ENCODE data around the gene DNAJC5. TPM values are rescaled to one million over a fixed set of nuclear protein-coding genes. Genes with fewer than 3 reads are reported as not detected.
"Not testable (repeated sequence)": the region's sequence is repeated elsewhere in the genome, so short reads cannot be mapped to it uniquely, and the experiment has no call there.

Gene DNAJC5
- total and polyA plus RNA-seq, 2 donors, result 23.3 to 26.1 TPM

DNA sequence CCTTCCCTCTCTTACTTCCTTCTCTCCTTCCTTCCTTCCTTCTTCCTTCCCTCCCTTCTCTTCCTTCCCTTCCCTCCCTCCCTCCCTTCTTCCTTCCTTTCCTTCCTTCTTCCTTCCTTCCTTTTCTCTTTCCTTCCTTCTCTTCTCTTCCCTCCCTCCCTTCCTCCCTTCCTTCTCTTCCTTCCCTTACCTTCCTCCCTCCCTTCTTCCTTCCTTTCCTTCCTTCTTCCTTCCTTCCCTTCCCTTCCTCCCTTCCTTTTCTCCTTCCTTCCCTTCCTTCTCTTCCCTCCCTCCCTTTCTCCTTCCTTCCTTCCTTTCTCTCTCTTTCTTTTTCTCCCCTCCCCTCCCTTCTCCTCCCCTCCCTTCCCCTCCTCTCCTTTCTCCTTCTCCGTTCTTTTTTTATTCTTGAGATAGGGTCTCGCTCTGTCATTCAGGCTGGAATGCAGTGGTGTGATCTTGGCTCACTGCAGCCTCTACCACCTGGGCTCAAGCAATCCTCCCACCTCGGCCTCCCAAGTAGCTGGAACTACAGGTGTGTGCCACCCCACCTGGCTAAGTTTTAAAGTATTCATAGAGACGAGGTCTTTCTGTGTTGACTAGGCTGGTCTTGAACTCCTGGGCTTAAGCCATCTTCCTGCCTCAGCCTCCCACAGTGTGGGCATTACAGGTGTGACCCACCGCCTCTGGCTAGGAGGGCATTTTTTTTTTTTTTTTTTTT is 75.9 kb downstream of the DNAJC5 start:
- peaks cover 20 to 28% of the 10 kb centered on the region in 2 donors for H3K36me3 ChIP-seq (ENCODE audit: control insufficient read depth in 2 of 2, insufficient read depth in 2 of 2, low read length in 1 of 2)
- no peak for DNase-seq (ENCODE audit: low read depth in 6 of 9, low spot score in 9 of 9)
- H3K9me3 ChIP-seq (ENCODE audit: control insufficient read depth in 2 of 2, insufficient read depth in 1 of 2, low read length in 1 of 2), result peaks cover 0 to 4% of the 10 kb centered on the region in 2 donors
- no peak overlapping the region for H3K27ac ChIP-seq (ENCODE audit: low read depth in 1 of 2, low read length in 1 of 2)
- H3K4me3 ChIP-seq (ENCODE audit: low read length in 2 of 2), result no peak overlapping the region
- 95% methylated on average over 5 of the region's 5 CpGs for WGBS
- H3K27me3 ChIP-seq (ENCODE audit: control insufficient read depth in 2 of 2, insufficient read depth in 1 of 2, low read length in 1 of 2), result peaks cover 2 to 5% of the 10 kb centered on the region in 2 donors
- peaks cover 14 to 32% of the 10 kb centered on the region in 2 donors for H3K4me1 ChIP-seq (ENCODE audit: control insufficient read depth in 2 of 2, insufficient read depth in 2 of 2, low read length in 2 of 2)

DNA sequence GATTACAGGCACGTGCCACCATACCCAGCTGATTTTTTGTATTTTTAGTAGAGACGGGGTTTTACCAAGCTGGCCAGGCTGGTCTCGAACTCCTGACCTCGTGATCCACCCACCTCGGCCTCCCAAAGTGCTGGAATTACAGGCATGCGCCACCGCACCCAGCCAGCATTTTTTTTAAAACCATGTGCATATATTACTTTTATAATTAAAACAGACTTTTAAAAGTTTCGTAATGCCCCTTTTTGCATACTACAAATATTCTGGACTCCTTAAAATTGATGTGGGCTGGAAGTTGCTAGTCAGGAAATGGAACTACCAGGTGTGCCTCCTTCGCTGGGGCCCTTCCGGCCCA is 77.0 kb downstream of the DNAJC5 start:
- DNase-seq (ENCODE audit: low read depth in 6 of 9, low spot score in 9 of 9); H3K27ac ChIP-seq (ENCODE audit: low read depth in 1 of 2, low read length in 1 of 2); H3K27me3 ChIP-seq (ENCODE audit: control insufficient read depth in 2 of 2, insufficient read depth in 1 of 2, low read length in 1 of 2); H3K4me3 ChIP-seq (ENCODE audit: low read length in 2 of 2); H3K9me3 ChIP-seq (ENCODE audit: control insufficient read depth in 2 of 2, insufficient read depth in 1 of 2, low read length in 1 of 2): not testable (repeated sequence)
- H3K36me3 ChIP-seq (ENCODE audit: control insufficient read depth in 2 of 2, insufficient read depth in 2 of 2, low read length in 1 of 2), result peaks cover 10 to 19% of the 10 kb centered on the region in 2 donors
- 78% methylated on average over 10 of the region's 10 CpGs for WGBS
- peaks cover 14 to 36% of the 10 kb centered on the region in 2 donors for H3K4me1 ChIP-seq (ENCODE audit: control insufficient read depth in 2 of 2, insufficient read depth in 2 of 2, low read length in 2 of 2)

DNA sequence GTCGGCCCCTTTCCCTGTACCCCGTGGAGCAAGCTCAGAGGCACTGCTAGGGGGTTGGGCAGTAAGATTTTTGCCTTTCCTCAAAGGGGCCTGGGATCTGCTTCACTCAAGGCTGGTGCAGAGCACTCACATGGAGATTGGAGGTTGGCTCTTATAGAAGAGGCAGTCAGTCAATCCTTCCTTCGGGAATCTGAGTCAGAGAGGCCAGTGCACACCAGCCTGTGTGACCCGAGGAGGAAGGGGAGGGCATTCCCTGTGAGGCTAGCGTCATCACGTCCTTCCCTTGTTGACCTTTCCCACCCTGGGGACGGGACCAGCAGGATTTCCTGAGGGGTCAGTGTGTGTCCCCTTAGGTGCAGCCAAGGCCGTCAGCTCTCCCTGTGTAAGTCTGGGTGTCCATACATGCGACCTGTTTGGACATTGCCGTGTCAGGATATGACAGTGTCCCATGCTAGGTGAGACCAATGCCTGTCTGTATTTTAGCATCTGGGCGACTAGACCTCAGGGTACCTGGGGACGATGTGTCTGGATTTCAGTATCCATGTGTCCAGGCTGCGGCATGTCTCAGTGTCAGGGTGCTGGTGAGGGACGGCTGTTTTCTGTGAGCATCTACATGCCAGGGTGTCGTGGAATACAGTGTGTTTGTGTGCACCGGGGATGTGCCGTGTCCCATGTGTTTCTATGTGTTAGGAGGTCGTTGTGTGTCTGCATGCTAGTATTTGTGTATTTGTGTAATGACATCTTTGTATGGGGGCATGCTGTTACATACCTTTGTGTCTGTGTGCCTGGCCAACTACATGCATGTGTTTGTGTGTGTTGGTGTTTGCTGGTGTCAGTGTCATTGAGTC is 77.6 kb downstream of the DNAJC5 start:
- no peak overlapping the region for H3K27ac ChIP-seq (ENCODE audit: low read depth in 1 of 2, low read length in 1 of 2)
- H3K4me1 ChIP-seq (ENCODE audit: control insufficient read depth in 2 of 2, insufficient read depth in 2 of 2, low read length in 2 of 2), result peaks cover 14 to 39% of the 10 kb centered on the region in 2 donors
- 77% methylated on average over 18 of the region's 18 CpGs for WGBS
- DNase-seq (ENCODE audit: low read depth in 6 of 9, low spot score in 9 of 9), result no peak
- peaks cover 2 to 5% of the 10 kb centered on the region in 2 donors for H3K27me3 ChIP-seq (ENCODE audit: control insufficient read depth in 2 of 2, insufficient read depth in 1 of 2, low read length in 1 of 2)
- H3K9me3 ChIP-seq (ENCODE audit: control insufficient read depth in 2 of 2, insufficient read depth in 1 of 2, low read length in 1 of 2), result peaks cover 0 to 2% of the 10 kb centered on the region in 2 donors
- H3K4me3 ChIP-seq (ENCODE audit: low read length in 2 of 2), result no peak overlapping the region
- H3K36me3 ChIP-seq (ENCODE audit: control insufficient read depth in 2 of 2, insufficient read depth in 2 of 2, low read length in 1 of 2), result peaks cover 9 to 15% of the 10 kb centered on the region in 2 donors

DNA sequence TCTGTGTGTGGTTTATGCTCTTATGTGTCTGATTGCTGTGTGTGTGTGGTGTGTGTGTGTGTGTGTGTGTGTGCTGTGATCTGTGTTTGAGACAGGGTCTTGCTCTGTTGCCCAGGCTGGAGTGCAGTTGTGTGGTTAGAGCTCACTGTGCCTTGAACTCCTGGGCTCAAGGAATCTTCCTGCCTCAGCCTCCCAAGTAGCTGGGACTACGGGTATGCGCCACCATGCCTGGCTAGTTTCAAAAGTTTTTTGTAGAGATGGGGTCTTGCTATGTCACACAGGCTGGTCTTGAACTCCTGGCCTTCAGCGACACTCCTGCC is 78.2 kb downstream of the DNAJC5 start:
- no peak for DNase-seq (ENCODE audit: low read depth in 6 of 9, low spot score in 9 of 9)
- H3K36me3 ChIP-seq (ENCODE audit: control insufficient read depth in 2 of 2, insufficient read depth in 2 of 2, low read length in 1 of 2), result peaks cover 9% of the 10 kb centered on the region in 2 donors
- H3K27ac ChIP-seq (ENCODE audit: low read depth in 1 of 2, low read length in 1 of 2), result no peak overlapping the region
- peaks cover 2 to 6% of the 10 kb centered on the region in 2 donors for H3K27me3 ChIP-seq (ENCODE audit: control insufficient read depth in 2 of 2, insufficient read depth in 1 of 2, low read length in 1 of 2)
- H3K9me3 ChIP-seq (ENCODE audit: control insufficient read depth in 2 of 2, insufficient read depth in 1 of 2, low read length in 1 of 2), result peaks cover 0 to 2% of the 10 kb centered on the region in 2 donors
- WGBS, result 98% methylated on average over 3 of the region's 3 CpGs
- no peak overlapping the region for H3K4me3 ChIP-seq (ENCODE audit: low read length in 2 of 2)
- peaks cover 14 to 44% of the 10 kb centered on the region in 2 donors for H3K4me1 ChIP-seq (ENCODE audit: control insufficient read depth in 2 of 2, insufficient read depth in 2 of 2, low read length in 2 of 2)

DNA sequence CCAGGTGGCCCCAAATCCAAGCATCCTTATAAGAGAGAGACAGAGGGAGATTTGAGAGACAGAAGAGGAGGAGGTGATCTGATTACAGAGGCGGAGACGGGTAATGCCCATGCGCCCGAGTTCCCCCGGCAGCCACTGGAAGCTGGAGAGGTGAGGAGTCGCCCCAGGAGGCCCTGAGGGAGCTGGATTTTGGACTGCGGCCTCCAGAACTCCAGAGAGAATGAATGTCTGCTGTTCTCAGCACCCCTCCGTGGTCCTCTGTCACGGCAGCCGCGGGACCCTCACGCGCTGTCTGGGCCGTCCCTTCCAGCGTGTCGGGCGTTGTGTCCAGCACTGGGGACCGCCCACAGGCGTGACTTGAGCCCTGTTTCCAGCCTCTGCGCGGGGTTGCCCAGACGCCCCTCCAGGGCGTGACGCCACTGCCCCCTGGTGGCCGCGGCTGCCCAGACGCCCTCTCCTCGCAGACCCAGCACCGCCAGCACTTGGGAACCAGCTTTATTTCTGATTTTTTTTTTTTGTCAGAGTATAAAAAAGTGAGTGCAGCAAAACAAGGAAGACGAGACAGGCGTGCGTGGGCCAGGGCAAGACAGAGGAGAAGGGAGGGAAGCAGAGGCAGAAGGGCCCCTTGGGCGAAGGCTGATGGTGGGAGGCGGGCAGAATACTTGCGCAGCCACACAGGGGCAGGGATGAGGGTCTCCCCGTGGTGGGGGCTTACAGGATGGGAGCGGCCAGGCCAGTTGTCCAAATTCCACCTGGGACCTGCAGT is 78.9 kb downstream of the DNAJC5 start:
- DNase-seq (ENCODE audit: low read depth in 6 of 9, low spot score in 9 of 9), result peak in 3 of 9 donors; percentile 65 to 83 (median 75)
- Histone ChIP-seq H3K4me3 (ENCODE audit: low read length in 2 of 2) (no peak overlapping the region), H3K27me3 (ENCODE audit: control insufficient read depth in 2 of 2, insufficient read depth in 1 of 2, low read length in 1 of 2) (peaks cover 2 to 13% of the 10 kb centered on the region in 2 donors), H3K4me1 (ENCODE audit: control insufficient read depth in 2 of 2, insufficient read depth in 2 of 2, low read length in 2 of 2) (peaks cover 13 to 44% of the 10 kb centered on the region in 2 donors), H3K36me3 (ENCODE audit: control insufficient read depth in 2 of 2, insufficient read depth in 2 of 2, low read length in 1 of 2) (peaks cover 9% of the 10 kb centered on the region in 2 donors), H3K27ac (ENCODE audit: low read depth in 1 of 2, low read length in 1 of 2) (peak overlapping the region in 1 of 2 donors; percentile 3), H3K9me3 (ENCODE audit: control insufficient read depth in 2 of 2, insufficient read depth in 1 of 2, low read length in 1 of 2) (peaks cover 0 to 2% of the 10 kb centered on the region in 2 donors)
- WGBS, result 29% methylated on average over 37 of the region's 37 CpGs

DNA sequence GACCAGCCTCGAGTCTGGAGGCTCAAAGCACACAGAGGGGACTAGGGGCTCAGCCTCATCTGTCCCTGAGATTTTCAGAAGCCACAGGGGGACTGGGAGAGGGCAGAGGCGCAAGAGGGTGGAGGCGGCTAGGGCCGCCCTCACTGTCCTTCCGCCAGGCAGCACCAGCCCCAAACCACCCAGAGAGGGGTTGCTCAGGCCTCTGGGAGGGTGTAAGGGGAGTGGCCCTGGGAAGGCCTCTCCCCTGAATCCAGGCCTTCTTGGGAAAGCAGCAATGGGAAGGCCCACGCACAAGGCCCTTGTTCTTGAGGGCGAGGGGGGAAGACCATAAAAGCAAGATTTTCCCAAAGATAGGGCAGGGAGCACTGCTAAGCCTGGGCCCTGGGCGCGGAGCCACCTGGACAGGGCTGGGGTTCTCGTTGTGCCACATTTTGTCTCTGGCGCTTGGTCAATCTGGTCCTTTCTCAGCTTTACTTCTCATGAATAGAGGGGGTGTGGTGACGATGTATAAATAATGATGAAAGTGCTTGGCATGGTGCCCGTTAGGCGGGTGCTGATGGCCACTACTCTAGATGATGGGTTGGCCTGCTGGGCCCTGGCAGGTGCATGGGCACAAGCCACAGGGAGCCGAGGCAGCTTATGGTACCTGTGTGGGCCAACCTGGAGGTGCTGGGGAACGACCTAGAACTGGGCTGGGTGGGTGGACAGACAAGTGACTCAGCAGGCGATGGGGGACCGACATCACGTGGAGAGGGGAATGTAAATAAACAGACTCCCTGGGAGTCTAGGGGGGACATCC is 79.7 kb downstream of the DNAJC5 start:
- 93% methylated on average over 19 of the region's 19 CpGs for WGBS
- Histone ChIP-seq H3K27ac (ENCODE audit: low read depth in 1 of 2, low read length in 1 of 2) (peak overlapping the region in 1 of 2 donors; percentile 26), H3K27me3 (ENCODE audit: control insufficient read depth in 2 of 2, insufficient read depth in 1 of 2, low read length in 1 of 2) (peaks cover 2 to 17% of the 10 kb centered on the region in 2 donors), H3K4me3 (ENCODE audit: low read length in 2 of 2) (no peak overlapping the region), H3K4me1 (ENCODE audit: control insufficient read depth in 2 of 2, insufficient read depth in 2 of 2, low read length in 2 of 2) (peaks cover 9 to 44% of the 10 kb centered on the region in 2 donors), H3K36me3 (ENCODE audit: control insufficient read depth in 2 of 2, insufficient read depth in 2 of 2, low read length in 1 of 2) (peaks cover 9% of the 10 kb centered on the region in 2 donors), H3K9me3 (ENCODE audit: control insufficient read depth in 2 of 2, insufficient read depth in 1 of 2, low read length in 1 of 2) (peaks cover 0 to 2% of the 10 kb centered on the region in 2 donors)
- no peak for DNase-seq (ENCODE audit: low read depth in 6 of 9, low spot score in 9 of 9)

DNA sequence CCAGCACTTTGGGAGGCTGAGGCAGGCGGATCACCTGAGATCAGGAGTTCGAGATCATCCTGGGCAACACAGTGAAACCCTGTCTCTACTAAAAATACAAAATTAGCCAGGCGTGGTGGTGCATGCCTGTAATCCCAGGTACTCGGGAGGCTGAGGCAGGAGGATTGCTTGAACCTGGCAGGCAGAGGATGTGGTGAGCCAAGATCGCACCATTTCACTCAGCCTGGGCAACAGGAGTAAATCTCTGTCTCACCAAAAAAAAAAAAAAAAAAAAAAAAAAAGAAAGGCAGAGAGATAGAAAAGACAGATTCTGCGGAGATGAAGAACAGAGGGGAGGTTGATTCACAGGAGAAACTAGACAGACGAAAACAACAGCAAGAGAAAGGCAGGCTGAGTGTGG is 81.6 kb downstream of the DNAJC5 start:
- H3K4me1 ChIP-seq (ENCODE audit: control insufficient read depth in 2 of 2, insufficient read depth in 2 of 2, low read length in 2 of 2), result peaks cover 12 to 50% of the 10 kb centered on the region in 2 donors
- WGBS, result 90% methylated on average over 7 of the region's 7 CpGs
- H3K27me3 ChIP-seq (ENCODE audit: control insufficient read depth in 2 of 2, insufficient read depth in 1 of 2, low read length in 1 of 2), result peaks cover 0 to 17% of the 10 kb centered on the region in 2 donors
- H3K9me3 ChIP-seq (ENCODE audit: control insufficient read depth in 2 of 2, insufficient read depth in 1 of 2, low read length in 1 of 2); DNase-seq (ENCODE audit: low read depth in 6 of 9, low spot score in 9 of 9); H3K27ac ChIP-seq (ENCODE audit: low read depth in 1 of 2, low read length in 1 of 2); H3K36me3 ChIP-seq (ENCODE audit: control insufficient read depth in 2 of 2, insufficient read depth in 2 of 2, low read length in 1 of 2); H3K4me3 ChIP-seq (ENCODE audit: low read length in 2 of 2): not testable (repeated sequence)

DNA sequence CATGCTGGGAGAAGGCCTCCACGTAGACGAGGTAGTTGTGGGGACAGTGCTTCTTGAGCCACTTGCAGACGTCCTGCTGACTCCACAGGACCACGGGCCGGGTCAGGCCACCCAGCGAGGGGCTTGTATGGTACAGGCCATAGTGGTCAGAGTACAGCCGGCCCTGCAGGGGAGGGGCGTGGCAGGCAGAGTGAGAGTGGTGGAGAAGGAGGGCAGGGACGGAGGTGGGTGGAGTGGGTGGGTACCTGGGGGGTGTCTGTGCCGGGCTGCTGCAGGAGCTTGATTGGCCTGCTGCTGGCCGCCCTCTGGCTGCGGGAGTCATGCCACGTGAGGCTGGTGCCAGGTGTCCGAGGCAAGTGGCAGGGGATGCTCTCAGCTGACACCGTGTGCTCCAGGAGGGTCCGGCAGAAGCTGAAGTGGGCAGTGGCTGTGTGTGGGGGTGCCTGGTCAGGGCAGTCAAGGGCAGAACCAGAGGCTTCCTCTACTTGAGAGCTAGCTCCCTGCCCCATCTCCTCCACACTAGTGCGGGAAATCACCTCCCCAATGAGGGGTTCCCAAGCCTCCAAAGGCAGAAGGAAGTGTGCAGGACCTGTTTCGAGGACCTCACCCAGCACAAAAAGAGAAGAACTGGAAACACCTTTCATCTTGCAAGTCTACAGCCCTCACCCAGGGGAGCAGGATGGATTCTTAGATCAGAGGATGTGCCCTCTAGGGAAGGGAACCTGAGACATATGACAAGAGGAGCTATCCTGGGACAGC is 82.2 kb downstream of the DNAJC5 start:
- peaks cover 9% of the 10 kb centered on the region in 2 donors for H3K36me3 ChIP-seq (ENCODE audit: control insufficient read depth in 2 of 2, insufficient read depth in 2 of 2, low read length in 1 of 2)
- H3K27ac ChIP-seq (ENCODE audit: low read depth in 1 of 2, low read length in 1 of 2), result no peak overlapping the region
- WGBS, result 97% methylated on average over 18 of the region's 18 CpGs
- DNase-seq (ENCODE audit: low read depth in 6 of 9, low spot score in 9 of 9), result no peak
- no peak overlapping the region for H3K4me3 ChIP-seq (ENCODE audit: low read length in 2 of 2)
- H3K27me3 ChIP-seq (ENCODE audit: control insufficient read depth in 2 of 2, insufficient read depth in 1 of 2, low read length in 1 of 2), result peaks cover 0 to 17% of the 10 kb centered on the region in 2 donors
- peaks cover 15 to 53% of the 10 kb centered on the region in 2 donors for H3K4me1 ChIP-seq (ENCODE audit: control insufficient read depth in 2 of 2, insufficient read depth in 2 of 2, low read length in 2 of 2)
- peaks cover 0 to 2% of the 10 kb centered on the region in 2 donors for H3K9me3 ChIP-seq (ENCODE audit: control insufficient read depth in 2 of 2, insufficient read depth in 1 of 2, low read length in 1 of 2)

Measured in thymus (tissue), 11 donors.